Upper lobe of left lung (tissue), 4 donors: ENCODE measurements around the gene CIITA.

Experiments
- POLR2A ChIP-seq, 4 donors: fragments of 450-650 bp; IDR thresholded peaks; one replicate each; pipeline ENCODE4 v1.5.1; 2016 to 2017; ENCODE audit warnings: antibody characterized with exemption in 4 of 4, mild to moderate bottlenecking in 2 of 4
- POLR2AphosphoS5 ChIP-seq, 2 donors: sonication (generic); formaldehyde crosslinking; IDR thresholded peaks; one replicate each; pipeline ENCODE4 v1.5.1; 2017; ENCODE audit warnings: antibody characterized with exemption in 2 of 2

GRCh38 chr16:10938321-10938720, 61.3 kb downstream of the CIITA start:
- TF ChIP-seq POLR2A (IDR thresholded peaks at IDR 0.05): no peak
- TF ChIP-seq POLR2AphosphoS5 (IDR thresholded peaks at IDR 0.05): no peak
